ENCODE data around the gene GPC6.
"Not testable (repeated sequence)": the region's sequence is repeated elsewhere in the genome, so short reads cannot be mapped to it uniquely, and the experiment has no call there.

The GPC6 gene

GRCh38 chr13:94322925-94323763 lies 1096.5 kb downstream of the GPC6 start:
- DNase-seq, result no peak

- no peak for DNase-seq
These were observed 1097.5 kb downstream of the GPC6 start for GRCh38 chr13:94323764-94324758.

- no peak for DNase-seq
These were observed 1098.3 kb downstream of the GPC6 start for GRCh38 chr13:94324767-94325540.

GRCh38 chr13:94325650-94326049 lies 1099.0 kb downstream of the GPC6 start:
- no peak for DNase-seq

GRCh38 chr13:94327318-94327717 lies 1100.7 kb downstream of the GPC6 start:
- DNase-seq, result no peak

- DNase-seq, result no peak
These were observed 1101.9 kb downstream of the GPC6 start for GRCh38 chr13:94328381-94329041.

- DNase-seq, result no peak
These were observed 1102.7 kb downstream of the GPC6 start for GRCh38 chr13:94329277-94329676.

GRCh38 chr13:94329754-94330551 lies 1103.3 kb downstream of the GPC6 start:
- DNase-seq, result no peak

GRCh38 chr13:94330552-94331071 lies 1104.0 kb downstream of the GPC6 start:
- no peak for DNase-seq

- DNase-seq, result no peak
These were observed 1104.7 kb downstream of the GPC6 start for GRCh38 chr13:94331281-94331680.

GRCh38 chr13:94332359-94333096 lies 1105.9 kb downstream of the GPC6 start:
- no peak for DNase-seq

GRCh38 chr13:94333131-94333820 lies 1106.7 kb downstream of the GPC6 start:
- no peak for DNase-seq

GRCh38 chr13:94335761-94336526 lies 1109.3 kb downstream of the GPC6 start:
- DNase-seq, result no peak

GRCh38 chr13:94339116-94339687 lies 1112.6 kb downstream of the GPC6 start:
- no peak for DNase-seq

- no peak for DNase-seq
These were observed 1116.0 kb downstream of the GPC6 start for GRCh38 chr13:94342436-94343242.

- no peak for DNase-seq
These were observed 1116.6 kb downstream of the GPC6 start for GRCh38 chr13:94343243-94343585.

GRCh38 chr13:94343687-94344086 lies 1117.1 kb downstream of the GPC6 start:
- not testable (repeated sequence) for DNase-seq
